HEK293T (cell line): ENCODE data around the gene TOMM34.

Source experiments
- CTCF ChIA-PET: fragments of 350-600 bp; formaldehyde crosslinking; extraction: SDS; loops from one replicate; lab custom pipeline; 2021; ENCODE audit warnings: antibody characterized with exemption, inconsistent platforms; lab: Yijun Ruan, JAX
- POLR2A ChIA-PET: fragments of 350-600 bp; formaldehyde crosslinking; extraction: SDS; loops from one replicate; lab custom pipeline; 2020; ENCODE audit warnings: antibody characterized with exemption, inconsistent platforms; lab: Yijun Ruan, JAX
- DNase-seq: peaks from one replicate; pipeline ENCODE4 v3.0.0; 2012; ENCODE audit warnings: mixed read lengths; ENCODE audit errors: extremely low spot score
- ARNT ChIP-seq: fragments of 450-650 bp; IDR thresholded peaks from 2 replicates; pipeline ENCODE4 v1.6.1; 2017; ENCODE audit warnings: mild to moderate bottlenecking
- BHLHE40 ChIP-seq: fragments of 450-650 bp; IDR thresholded peaks from 2 replicates; pipeline ENCODE4 v1.6.1; 2016; ENCODE audit warnings: mild to moderate bottlenecking, moderate library complexity, borderline replicate concordance
- CTBP1 ChIP-seq: fragments of 450-650 bp; IDR thresholded peaks from 2 replicates; pipeline ENCODE4 v1.6.1; 2016; ENCODE audit warnings: borderline replicate concordance
- ELF4 ChIP-seq: fragments of 450-650 bp; IDR thresholded peaks from 2 replicates; pipeline ENCODE4 v1.6.1; 2017; ENCODE audit warnings: antibody characterized with exemption
- FOXA1 ChIP-seq: fragments of 450-650 bp; IDR thresholded peaks from 2 replicates; pipeline ENCODE4 v1.6.1; 2016; ENCODE audit warnings: mild to moderate bottlenecking
- FOXK2 ChIP-seq: fragments of 450-650 bp; IDR thresholded peaks from 2 replicates; pipeline ENCODE4 v1.6.1; 2016; ENCODE audit warnings: mild to moderate bottlenecking
- FOXM1 ChIP-seq: fragments of 450-650 bp; IDR thresholded peaks from 2 replicates; pipeline ENCODE4 v1.6.1; 2017; ENCODE audit warnings: mild to moderate bottlenecking, borderline replicate concordance
- HDGF ChIP-seq: fragments of 450-650 bp; IDR thresholded peaks from 2 replicates; pipeline ENCODE4 v1.6.1; 2017; ENCODE audit warnings: antibody characterized with exemption, borderline replicate concordance
- L3MBTL2 ChIP-seq: fragments of 450-650 bp; conservative IDR thresholded peaks from 2 replicates; pipeline ENCODE4 v1.6.1; 2016; ENCODE audit warnings: mild to moderate bottlenecking
- LEF1 ChIP-seq: fragments of 450-650 bp; IDR thresholded peaks from 2 replicates; pipeline ENCODE4 v1.6.1; 2017; ENCODE audit warnings: mild to moderate bottlenecking, borderline replicate concordance
- NFRKB ChIP-seq: fragments of 450-650 bp; IDR thresholded peaks from 2 replicates; pipeline ENCODE4 v1.6.1; 2016; ENCODE audit warnings: mild to moderate bottlenecking, moderate library complexity
- PKNOX1 ChIP-seq: fragments of 450-650 bp; IDR thresholded peaks from 2 replicates; pipeline ENCODE4 v1.6.1; 2016
- SP1 ChIP-seq: fragments of 450-650 bp; IDR thresholded peaks from 2 replicates; pipeline ENCODE4 v1.6.1; 2017
- SUZ12 ChIP-seq: fragments of 450-650 bp; IDR thresholded peaks from 2 replicates; pipeline ENCODE4 v1.6.1; 2016; ENCODE audit warnings: mild to moderate bottlenecking
- TARDBP ChIP-seq: fragments of 450-650 bp; IDR thresholded peaks from 2 replicates; pipeline ENCODE4 v1.6.1; 2016
- ZNF384 ChIP-seq: fragments of 450-650 bp; IDR thresholded peaks from 2 replicates; pipeline ENCODE4 v1.6.1; 2016

TOMM34 gene

GRCh38 chr20:44917399-44917798, 42.8 kb downstream of the TOMM34 start:
- DNase-seq: no peak
- POLR2A ChIA-PET: no interaction called here
- CTCF ChIA-PET: interaction anchor here (0.6 kb wide), 1 partner anchor 342 kb away, joined by 3 read pairs; no protein-coding TSS in a partner anchor
- TF ChIP-seq TARDBP (no peak), SUZ12 (no peak), SP1 (no peak), FOXM1 (no peak), HDGF (no peak), BHLHE40 (no peak), PKNOX1 (no peak), ARNT (no peak), CTBP1 (no peak)

- POLR2A ChIA-PET: no interaction called here
- DNase-seq: no peak
- TF ChIP-seq PKNOX1: no peak
- TF ChIP-seq CTBP1: no peak
- CTCF ChIA-PET: no interaction called here
Observed at GRCh38 chr20:44916586-44916985, 43.6 kb downstream of the TOMM34 start.

- CTCF ChIA-PET: no interaction called here
- no peak for DNase-seq
- TF ChIP-seq FOXM1 (no peak), FOXA1 (no peak), SP1 (no peak), NFRKB (no peak), LEF1 (no peak), HDGF (no peak), L3MBTL2 (no peak), ELF4 (no peak), SUZ12 (no peak), PKNOX1 (no peak), BHLHE40 (no peak), CTBP1 (no peak), FOXK2 (no peak), ZNF384 (no peak), ARNT (no peak), TARDBP (no peak)
Observed at GRCh38 chr20:44914924-44915323, 45.3 kb downstream of the TOMM34 start.

GRCh38 chr20:44912189-44912588, 48.0 kb downstream of the TOMM34 start:
- DNase-seq: no peak
- POLR2A ChIA-PET: no interaction called here
- CTCF ChIA-PET: no interaction called here
- TF ChIP-seq ELF4: no peak
- no peak for TF ChIP-seq ARNT
- no peak for TF ChIP-seq BHLHE40
- TF ChIP-seq FOXM1: no peak
- no peak for TF ChIP-seq HDGF
- no peak for TF ChIP-seq ZNF384
- no peak for TF ChIP-seq FOXK2
- no peak for TF ChIP-seq L3MBTL2
- TF ChIP-seq NFRKB: no peak
- TF ChIP-seq FOXA1: no peak
- TF ChIP-seq CTBP1: no peak
- TF ChIP-seq SP1: no peak

More at GRCh38 chr20:44914924-44915323, 45.3 kb downstream of the TOMM34 start:
- POLR2A ChIA-PET: no interaction called here

- TF ChIP-seq TARDBP: no peak
- TF ChIP-seq ELF4: no peak
- TF ChIP-seq NFRKB: no peak
- TF ChIP-seq FOXM1: no peak
- TF ChIP-seq ZNF384: no peak
- TF ChIP-seq L3MBTL2: no peak
- TF ChIP-seq ARNT: no peak
- TF ChIP-seq LEF1: no peak
- TF ChIP-seq HDGF: no peak
- no peak for TF ChIP-seq CTBP1
- no peak for TF ChIP-seq SUZ12
- no peak for TF ChIP-seq PKNOX1
- no peak for TF ChIP-seq BHLHE40
- no peak for TF ChIP-seq FOXA1
- TF ChIP-seq FOXK2: no peak
- no peak for TF ChIP-seq SP1
- peak; percentile 66 for DNase-seq
- ChIA-PET CTCF (interaction anchor here (0.7 to 1.2 kb wide), 2 partner anchors 12 to 19 kb away, joined by 4 read pairs; no protein-coding TSS in a partner anchor), POLR2A (interaction anchor here (1.2 kb wide), 1 partner anchor 48 kb away, joined by 3 read pairs; the partner anchor contains the start of gene TOMM34)
Observed at GRCh38 chr20:44911264-44911921, 48.8 kb downstream of the TOMM34 start.

GRCh38 chr20:44910690-44911262, 49.4 kb downstream of the TOMM34 start:
- POLR2A ChIA-PET: interaction anchor here (0.6 to 2.1 kb wide), 3 partner anchors 26 to 111 kb away, joined by 3 to 11 read pairs (median 3); partner anchors contain the start of genes TOMM34 and YWHAB
- CTCF ChIA-PET: interaction anchor here (0.6 to 1.2 kb wide), 3 partner anchors 13 to 384 kb away, joined by 3 to 4 read pairs (median 4); no protein-coding TSS in a partner anchor
- no peak for DNase-seq
- TF ChIP-seq BHLHE40 (no peak), ZNF384 (no peak), FOXK2 (no peak), L3MBTL2 (no peak), FOXM1 (no peak), PKNOX1 (no peak), SUZ12 (no peak), FOXA1 (no peak), TARDBP (no peak)
